Trophoblast cell (in vitro differentiated cells and primary cell): ENCODE results near the gene GSK3B.
A peak's percentile ranks its signal among the peaks of the same experiment; 100 is the strongest.

Source experiments
- DNase-seq, 2 donors: peaks; one replicate each; pipeline ENCODE4 v3.0.0-alpha.2; 2016
- H2AFZ ChIP-seq: 2 replicates; pipeline ENCODE4 v1.6.1; 2013; ENCODE audit warnings: low read length, moderate library complexity, mild to moderate bottlenecking; ENCODE audit not compliant: insufficient read depth, poor library complexity
- H2AK5ac ChIP-seq: 2 replicates; pipeline ENCODE4 v1.6.1; 2013; ENCODE audit warnings: mild to moderate bottlenecking, low read length
- H2BK120ac ChIP-seq: 2 replicates; pipeline ENCODE4 v1.6.1; 2013; ENCODE audit warnings: low read length, mild to moderate bottlenecking, moderate library complexity; ENCODE audit not compliant: insufficient read depth, poor library complexity
- H2BK12ac ChIP-seq: 2 replicates; pipeline ENCODE4 v1.6.1; 2013; ENCODE audit warnings: mild to moderate bottlenecking, low read length, moderate library complexity
- H2BK5ac ChIP-seq: 2 replicates; pipeline ENCODE4 v1.6.1; 2013; ENCODE audit warnings: low read length, low read depth, moderate library complexity, mild to moderate bottlenecking; ENCODE audit not compliant: poor library complexity
- H3K14ac ChIP-seq: 2 replicates; pipeline ENCODE4 v1.6.1; 2013; ENCODE audit warnings: mild to moderate bottlenecking, low read length
- H3K18ac ChIP-seq: 2 replicates; pipeline ENCODE4 v1.6.1; 2013; ENCODE audit warnings: mild to moderate bottlenecking, low read length
- H3K23ac ChIP-seq: 2 replicates; pipeline ENCODE4 v1.6.1; 2013; ENCODE audit warnings: low read length
- H3K27ac ChIP-seq: 2 replicates; pipeline ENCODE4 v1.5.1; 2013; ENCODE audit warnings: low read depth, mild to moderate bottlenecking, inconsistent platforms, low read length, moderate library complexity
- H3K27me3 ChIP-seq: 2 replicates; pipeline ENCODE4 v1.6.1; 2013; ENCODE audit warnings: inconsistent platforms, mild to moderate bottlenecking, low read length, moderate library complexity; ENCODE audit not compliant: insufficient read depth
- H3K36me3 ChIP-seq, 2 experiments: 1 replicate in 1 of 2; 2 replicates in 1 of 2; pipeline ENCODE4 v1.6.1; 2013; ENCODE audit warnings: low read length in 2 of 2, mild to moderate bottlenecking in 2 of 2, moderate library complexity in 1 of 2; ENCODE audit not compliant: insufficient read depth in 2 of 2, control insufficient read depth in 1 of 2
- H3K4ac ChIP-seq: 2 replicates; pipeline ENCODE4 v1.6.1; 2013; ENCODE audit warnings: low read depth, mild to moderate bottlenecking, low read length, moderate library complexity
- H3K4me1 ChIP-seq, 2 experiments: 1 replicate in 1 of 2; 2 replicates in 1 of 2; pipeline ENCODE4 v1.6.1; 2013; ENCODE audit warnings: low read length in 2 of 2, mild to moderate bottlenecking in 2 of 2, moderate library complexity in 1 of 2; ENCODE audit not compliant: insufficient read depth in 2 of 2, control insufficient read depth in 1 of 2
- H3K4me2 ChIP-seq: 2 replicates; pipeline ENCODE4 v1.6.1; 2013; ENCODE audit warnings: inconsistent platforms, mild to moderate bottlenecking, low read length, moderate library complexity
- H3K4me3 ChIP-seq: 2 replicates; pipeline ENCODE4 v1.5.1; 2013; ENCODE audit warnings: mild to moderate bottlenecking, low read depth, low read length, inconsistent platforms
- H3K79me1 ChIP-seq: one replicate; pipeline ENCODE4 v1.6.1; 2013; ENCODE audit warnings: low read length
- H3K79me2 ChIP-seq: 2 replicates; pipeline ENCODE4 v1.6.1; 2013; ENCODE audit warnings: low read length, mild to moderate bottlenecking; ENCODE audit not compliant: control insufficient read depth, insufficient read depth, poor library complexity
- H3K9ac ChIP-seq: 2 replicates; pipeline ENCODE4 v1.6.1; 2013; ENCODE audit warnings: mild to moderate bottlenecking, low read length
- H3K9me3 ChIP-seq: 2 replicates; pipeline ENCODE4 v1.6.1; 2013; ENCODE audit warnings: low read depth, mild to moderate bottlenecking, control low read depth, inconsistent platforms, low read length; ENCODE audit not compliant: insufficient read depth
- H4K12ac ChIP-seq: 2 replicates; pipeline ENCODE4 v1.6.1; 2013; ENCODE audit warnings: low read depth, mild to moderate bottlenecking, low read length, moderate library complexity
- H4K8ac ChIP-seq: 2 replicates; pipeline ENCODE4 v1.6.1; 2013; ENCODE audit warnings: low read depth, mild to moderate bottlenecking, low read length, moderate library complexity
- H4K91ac ChIP-seq: one replicate; pipeline ENCODE4 v1.6.1; 2013; ENCODE audit warnings: low read depth, mild to moderate bottlenecking, low read length, moderate library complexity
- WGBS: extraction: QIAGEN DNeasy Blood & Tissue Kit; methylation state at CpG from one replicate; pipeline ENCODE4 v1.1.7; 2013; ENCODE audit warnings: missing lambda C conversion rate; ENCODE audit not compliant: insufficient read length, insufficient coverage; ENCODE audit errors: extremely low coverage; 5-methylcytosine and 5-hydroxymethylcytosine counted together

The GSK3B gene

DNA sequence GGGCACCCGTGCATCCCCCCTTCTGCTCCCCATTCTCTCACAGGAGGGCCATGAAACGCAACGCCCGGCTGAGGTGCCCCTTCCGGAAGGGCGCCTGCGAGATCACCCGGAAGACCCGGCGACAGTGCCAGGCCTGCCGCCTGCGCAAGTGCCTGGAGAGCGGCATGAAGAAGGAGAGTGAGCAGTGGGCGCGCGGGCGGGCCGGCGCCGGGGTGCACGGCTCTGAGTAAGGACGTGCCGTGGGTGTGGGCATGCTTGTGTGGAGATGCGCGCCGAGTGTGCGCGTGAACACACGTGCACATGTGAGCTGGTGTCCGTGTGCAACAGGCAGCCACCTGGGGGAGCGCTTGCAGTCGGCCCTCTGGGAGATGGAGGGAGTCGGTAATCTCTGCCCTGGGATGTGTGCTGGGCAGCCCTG, 284.2 kb downstream of the GSK3B start:
- Histone ChIP-seq H3K79me1 (no peaks in the 10 kb centered on the region), H2BK5ac (no peak overlapping the region), H3K23ac (no peak overlapping the region), H3K14ac (no peak overlapping the region), H3K4ac (no peak overlapping the region), H4K12ac (no peak overlapping the region), H3K4me2 (peak overlapping the region; percentile 40), H3K18ac (no peak overlapping the region), H3K9ac (no peak overlapping the region), H3K27ac (no peak overlapping the region), H3K9me3 (peaks cover 2% of the 10 kb centered on the region), H4K8ac (no peak overlapping the region), H2AFZ (no peak overlapping the region), H3K27me3 (no peaks in the 10 kb centered on the region), H2BK120ac (no peak overlapping the region), H3K4me1 (peaks cover 0 to 2% of the 10 kb centered on the region in 2 experiments), H3K36me3 (no peaks in the 10 kb centered on the region), H3K4me3 (no peak overlapping the region), H4K91ac (no peak overlapping the region), H2BK12ac (no peak overlapping the region), H3K79me2 (no peaks in the 10 kb centered on the region), H2AK5ac (no peak overlapping the region)
- DNase-seq = no peak
- WGBS = no CpG with 5 or more reads among the region's 33 CpGs

DNA sequence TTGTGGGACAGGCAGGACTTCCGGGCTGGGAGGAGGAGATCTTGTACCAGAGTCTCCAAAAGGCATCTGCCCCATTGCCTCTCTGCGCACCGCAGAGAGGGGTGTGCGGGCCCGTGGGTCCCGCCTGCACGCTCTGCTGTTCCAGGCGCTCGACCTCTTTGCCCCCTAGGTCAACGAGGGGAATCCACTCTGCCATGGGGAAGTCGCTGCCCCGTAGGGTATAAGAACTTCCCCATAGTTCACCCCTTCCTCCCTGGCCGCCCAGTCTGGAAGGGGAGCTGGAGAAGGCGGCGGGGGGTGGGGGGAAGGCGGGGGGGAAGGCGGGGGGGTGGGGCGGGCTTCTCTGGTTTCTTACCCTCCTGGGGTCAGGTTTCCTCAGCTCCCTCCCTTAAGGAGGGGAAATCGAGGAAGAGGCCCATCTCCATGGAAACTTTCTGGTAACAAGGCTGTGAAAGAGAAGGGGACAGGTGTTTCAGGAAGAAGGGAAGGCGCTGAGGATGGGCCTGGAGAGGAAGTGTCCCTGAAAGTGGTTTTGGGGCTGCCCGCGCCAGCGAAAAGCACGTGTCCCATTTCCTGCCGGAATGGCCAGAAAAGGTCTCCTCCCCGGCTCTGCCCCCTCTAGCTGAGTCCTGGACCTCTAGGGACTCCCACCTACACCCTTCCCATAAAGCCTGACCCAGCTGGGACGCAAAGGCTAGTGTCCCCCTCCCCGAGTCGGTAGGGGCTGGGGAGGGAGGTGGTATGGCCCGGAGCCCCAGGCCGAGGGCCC, 284.8 kb downstream of the GSK3B start:
- Histone ChIP-seq H3K27me3 (no peaks in the 10 kb centered on the region), H3K23ac (no peak overlapping the region), H3K4me3 (no peak overlapping the region), H3K79me1 (no peaks in the 10 kb centered on the region), H3K4me2 (peak overlapping the region; percentile 40), H3K9me3 (peaks cover 2% of the 10 kb centered on the region), H4K8ac (no peak overlapping the region), H2BK12ac (no peak overlapping the region), H2BK5ac (no peak overlapping the region), H3K9ac (no peak overlapping the region), H3K36me3 (no peaks in the 10 kb centered on the region), H3K27ac (no peak overlapping the region), H4K91ac (no peak overlapping the region), H2AK5ac (no peak overlapping the region), H3K79me2 (no peaks in the 10 kb centered on the region), H2AFZ (no peak overlapping the region), H3K14ac (no peak overlapping the region), H2BK120ac (no peak overlapping the region), H3K4me1 (peaks cover 0 to 2% of the 10 kb centered on the region in 2 experiments), H3K18ac (no peak overlapping the region), H3K4ac (no peak overlapping the region), H4K12ac (no peak overlapping the region)
- WGBS = no CpG with 5 or more reads among the region's 31 CpGs
- DNase-seq = no peak

DNA sequence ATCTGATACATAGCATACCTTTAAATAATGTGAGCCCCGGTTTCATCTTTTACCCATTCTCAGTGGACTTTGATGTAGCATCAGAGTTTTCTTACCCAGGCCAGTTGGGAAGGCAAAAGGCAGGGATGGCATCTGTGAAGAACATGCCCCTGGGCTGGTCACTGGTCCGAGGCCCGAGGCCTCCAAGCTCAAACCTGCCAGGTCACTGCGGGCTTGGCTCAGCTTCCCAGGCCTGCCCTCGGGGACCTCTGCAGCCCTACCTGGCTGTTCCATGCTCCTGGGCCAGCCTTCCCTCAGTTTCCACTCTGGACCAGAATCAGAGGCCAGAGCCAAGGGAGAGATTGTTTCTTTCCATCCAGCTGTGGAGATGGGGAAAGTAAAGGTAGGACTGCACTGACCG, 285.4 kb downstream of the GSK3B start:
- Histone ChIP-seq H2AK5ac (no peak overlapping the region), H3K4me1 (peaks cover 0 to 2% of the 10 kb centered on the region in 2 experiments), H4K12ac (no peak overlapping the region), H3K9ac (no peak overlapping the region), H3K36me3 (no peaks in the 10 kb centered on the region), H4K8ac (no peak overlapping the region), H3K79me2 (no peaks in the 10 kb centered on the region), H3K9me3 (peaks cover 2% of the 10 kb centered on the region), H3K4me3 (no peak overlapping the region), H2AFZ (no peak overlapping the region), H3K79me1 (no peaks in the 10 kb centered on the region), H3K18ac (no peak overlapping the region), H3K27me3 (no peaks in the 10 kb centered on the region), H2BK5ac (no peak overlapping the region), H3K27ac (no peak overlapping the region), H3K14ac (no peak overlapping the region), H2BK12ac (no peak overlapping the region), H4K91ac (no peak overlapping the region), H3K4ac (no peak overlapping the region), H3K23ac (no peak overlapping the region), H2BK120ac (no peak overlapping the region), H3K4me2 (no peak overlapping the region)
- WGBS = no CpG with 5 or more reads among the region's 6 CpGs
- DNase-seq = no peak

DNA sequence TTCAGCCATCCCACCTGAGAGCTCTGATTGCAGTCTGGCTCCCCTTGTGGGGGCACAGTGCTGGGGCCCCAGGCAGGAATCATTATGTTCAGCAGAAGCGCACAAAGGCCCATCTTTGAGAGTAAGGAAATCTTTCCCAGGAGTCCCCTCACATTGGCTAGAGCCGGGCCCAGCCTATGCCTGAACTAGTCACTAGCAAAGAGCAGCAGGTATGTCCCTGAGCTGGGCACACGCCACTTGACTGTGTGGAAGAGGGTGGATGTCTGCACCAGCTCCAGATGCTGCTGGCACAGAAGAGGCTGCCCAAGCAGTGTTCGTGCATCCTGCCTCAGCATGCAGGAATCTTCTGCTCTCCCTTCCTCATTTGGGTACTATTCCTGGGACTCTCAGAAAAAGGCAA, 286.0 kb downstream of the GSK3B start:
- Histone ChIP-seq H4K8ac (no peak overlapping the region), H3K4me3 (no peak overlapping the region), H3K9me3 (peaks cover 2% of the 10 kb centered on the region), H3K27ac (no peak overlapping the region), H3K18ac (no peak overlapping the region), H3K36me3 (no peaks in the 10 kb centered on the region), H2BK12ac (no peak overlapping the region), H3K23ac (no peak overlapping the region), H3K4me1 (peaks cover 0 to 2% of the 10 kb centered on the region in 2 experiments), H3K79me2 (no peaks in the 10 kb centered on the region), H3K79me1 (no peaks in the 10 kb centered on the region), H3K27me3 (no peaks in the 10 kb centered on the region), H4K12ac (no peak overlapping the region), H4K91ac (no peak overlapping the region), H3K4me2 (no peak overlapping the region), H3K9ac (no peak overlapping the region), H2AFZ (no peak overlapping the region), H3K14ac (no peak overlapping the region), H3K4ac (no peak overlapping the region), H2AK5ac (no peak overlapping the region), H2BK120ac (no peak overlapping the region), H2BK5ac (no peak overlapping the region)
- DNase-seq = no peak
- no CpG with 5 or more reads among the region's 4 CpGs for WGBS
